CD4-positive, alpha-beta T cell treated with Interleukin-6 for 4 hours (primary cell): ENCODE results near the gene LYPD3.
"Not testable (repeated sequence)": the region's sequence is repeated elsewhere in the genome, so short reads cannot be mapped to it uniquely, and the experiment has no call there.

Source experiments
- DNase-seq: peaks from one replicate; pipeline ENCODE4 v3.0.0-alpha.2; 2020; ENCODE audit warnings: mixed read lengths

Gene LYPD3

GRCh38 chr19:43460362-43461016 is 4.9 kb downstream of the LYPD3 start:
- no peak for DNase-seq

- no peak for DNase-seq
These were observed 7.6 kb downstream of the LYPD3 start for GRCh38 chr19:43457809-43458208.

- no peak for DNase-seq
These were observed 9.9 kb downstream of the LYPD3 start for GRCh38 chr19:43455321-43456113.

- DNase-seq = no peak
These were observed 11.4 kb downstream of the LYPD3 start for GRCh38 chr19:43454031-43454430.

- no peak for DNase-seq
These were observed 12.8 kb downstream of the LYPD3 start for GRCh38 chr19:43452582-43452981.

GRCh38 chr19:43450545-43450997 is 14.8 kb downstream of the LYPD3 start:
- no peak for DNase-seq

GRCh38 chr19:43447655-43448054 is 17.8 kb downstream of the LYPD3 start:
- DNase-seq = no peak

GRCh38 chr19:43446746-43447489 is 18.5 kb downstream of the LYPD3 start:
- peak; percentile 88 for DNase-seq

GRCh38 chr19:43445426-43445825 is 20.0 kb downstream of the LYPD3 start:
- no peak for DNase-seq

GRCh38 chr19:43444531-43445287 is 20.7 kb downstream of the LYPD3 start:
- DNase-seq = no peak

GRCh38 chr19:43444091-43444490 is 21.3 kb downstream of the LYPD3 start:
- DNase-seq = not testable (repeated sequence)

GRCh38 chr19:43441716-43442115 is 23.7 kb downstream of the LYPD3 start:
- no peak for DNase-seq

- no peak for DNase-seq
These were observed 25.7 kb downstream of the LYPD3 start for GRCh38 chr19:43439709-43440063.

GRCh38 chr19:43439032-43439708 is 26.2 kb downstream of the LYPD3 start:
- peak; percentile 79 for DNase-seq

- DNase-seq = peak; percentile 32
These were observed 26.9 kb downstream of the LYPD3 start for GRCh38 chr19:43438291-43439031.

- DNase-seq = no peak
These were observed 27.7 kb downstream of the LYPD3 start for GRCh38 chr19:43437712-43438111.

- DNase-seq = peak; percentile 33
These were observed 28.1 kb downstream of the LYPD3 start for GRCh38 chr19:43437284-43437683.

- no peak for DNase-seq
These were observed 29.6 kb downstream of the LYPD3 start for GRCh38 chr19:43435775-43436174.

GRCh38 chr19:43433689-43434088 is 31.7 kb downstream of the LYPD3 start:
- DNase-seq = no peak

- no peak for DNase-seq
These were observed 32.1 kb downstream of the LYPD3 start for GRCh38 chr19:43433358-43433673.

- no peak for DNase-seq
These were observed 34.4 kb downstream of the LYPD3 start for GRCh38 chr19:43430976-43431375.
